Measurements from ENCODE around the gene MAN2B2.

MAN2B2 gene

GRCh38 chr4:6641971-6642320, 67.0 kb downstream of the MAN2B2 start:
- TF ChIP-seq CTCF (IDR thresholded peaks at IDR 0.05) = no peak

GRCh38 chr4:6643141-6643847, 68.3 kb downstream of the MAN2B2 start:
- no peak for TF ChIP-seq CTCF (IDR thresholded peaks at IDR 0.05)

- no peak for TF ChIP-seq CTCF (IDR thresholded peaks at IDR 0.05)
These were observed 70.0 kb downstream of the MAN2B2 start for GRCh38 chr4:6644792-6645530.

GRCh38 chr4:6647169-6647568, 72.2 kb downstream of the MAN2B2 start:
- no peak for TF ChIP-seq CTCF (IDR thresholded peaks at IDR 0.05)

GRCh38 chr4:6647582-6648230, 72.7 kb downstream of the MAN2B2 start:
- TF ChIP-seq CTCF (IDR thresholded peaks at IDR 0.05) = no peak

- no peak for TF ChIP-seq CTCF (IDR thresholded peaks at IDR 0.05)
These were observed 74.2 kb downstream of the MAN2B2 start for GRCh38 chr4:6649216-6649615.

- TF ChIP-seq CTCF (IDR thresholded peaks at IDR 0.05) = no peak
These were observed 80.9 kb downstream of the MAN2B2 start for GRCh38 chr4:6655924-6656323.
